GM18858 (cell line): Measurements from ENCODE around the gene PTER.

Experiments
- ATAC-seq: cut with Tn5 transposase; IDR thresholded peaks from one replicate; pipeline ENCODE4 v1.9.1; 2021; ENCODE audit not compliant: unreplicated experiment

PTER gene

DNA sequence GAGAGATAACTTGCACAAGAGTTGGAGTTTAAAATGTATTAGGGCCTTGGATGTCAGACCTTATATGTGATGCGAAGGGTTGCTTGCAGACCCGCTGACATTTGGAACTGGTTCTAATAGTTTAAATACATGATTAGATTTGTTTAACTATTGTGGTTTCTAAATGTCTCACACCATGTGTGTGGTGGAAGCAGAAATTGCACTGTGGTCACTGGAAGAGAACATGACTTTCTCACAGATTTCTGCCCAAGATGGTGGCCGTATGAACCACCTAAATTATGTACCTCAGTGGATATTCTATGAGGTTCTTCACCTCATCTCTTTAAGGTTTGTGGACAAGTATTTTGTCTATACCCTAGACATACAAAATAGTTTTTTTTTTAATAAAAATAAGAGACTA lies 93.0 kb downstream of the PTER start:
- ATAC-seq = no peak

DNA sequence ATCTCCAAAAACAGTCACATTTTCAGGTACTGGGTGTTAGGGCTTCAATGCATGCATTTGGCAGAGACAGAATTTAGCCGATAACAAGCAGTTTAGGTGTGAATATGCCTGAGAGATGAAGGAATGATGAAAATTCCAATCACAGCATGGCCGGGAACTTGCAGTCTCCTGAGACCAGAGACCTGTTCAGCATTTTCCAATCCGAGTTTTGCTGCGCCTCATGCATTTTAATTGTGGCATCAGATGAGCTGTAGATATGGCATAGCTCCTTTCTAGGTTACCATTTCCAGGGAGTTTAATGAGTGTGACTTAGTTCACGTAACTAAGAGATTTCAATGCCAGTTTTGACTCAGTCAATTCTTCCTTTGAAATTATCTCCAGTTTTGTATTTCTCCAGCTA lies 99.3 kb downstream of the PTER start:
- ATAC-seq = no peak

DNA sequence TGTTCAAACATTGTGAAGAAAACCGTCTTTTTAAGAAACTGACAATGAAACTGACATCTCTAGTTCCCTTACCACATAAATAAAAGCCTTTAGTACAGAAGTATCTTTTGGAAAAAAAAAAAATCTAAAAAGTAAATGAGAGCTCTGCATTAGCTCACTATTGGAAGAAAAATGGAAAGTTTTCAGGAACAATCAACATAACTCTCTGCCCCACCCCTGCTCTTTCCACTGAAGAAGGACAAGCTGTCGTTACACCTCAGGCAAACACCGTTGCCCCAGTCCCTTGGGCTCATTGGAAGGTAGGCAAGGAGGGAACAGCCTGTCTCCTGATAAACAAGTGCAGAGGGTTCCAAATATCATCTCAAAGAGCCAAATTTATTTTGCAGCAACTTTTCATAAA lies 107.3 kb downstream of the PTER start:
- ATAC-seq = no peak

DNA sequence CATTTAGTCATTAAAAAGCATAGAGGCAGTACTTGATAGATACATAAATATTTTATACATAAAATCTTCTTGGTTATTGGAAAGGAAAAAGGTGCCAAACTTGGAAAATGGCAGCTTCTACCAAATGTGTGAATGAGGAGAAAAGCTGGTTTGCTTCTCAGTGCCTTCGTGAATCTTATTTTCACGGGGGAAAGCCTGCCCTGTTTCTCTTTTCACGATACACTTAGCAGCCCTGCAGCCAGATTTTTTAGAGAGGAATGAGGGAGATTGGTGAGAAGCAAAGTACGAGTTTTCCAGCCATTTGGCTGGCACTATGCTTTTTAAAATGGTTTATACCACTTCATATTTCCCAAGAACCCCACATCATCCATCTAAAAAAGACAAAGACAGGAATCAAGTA lies 107.8 kb downstream of the PTER start:
- no peak for ATAC-seq

DNA sequence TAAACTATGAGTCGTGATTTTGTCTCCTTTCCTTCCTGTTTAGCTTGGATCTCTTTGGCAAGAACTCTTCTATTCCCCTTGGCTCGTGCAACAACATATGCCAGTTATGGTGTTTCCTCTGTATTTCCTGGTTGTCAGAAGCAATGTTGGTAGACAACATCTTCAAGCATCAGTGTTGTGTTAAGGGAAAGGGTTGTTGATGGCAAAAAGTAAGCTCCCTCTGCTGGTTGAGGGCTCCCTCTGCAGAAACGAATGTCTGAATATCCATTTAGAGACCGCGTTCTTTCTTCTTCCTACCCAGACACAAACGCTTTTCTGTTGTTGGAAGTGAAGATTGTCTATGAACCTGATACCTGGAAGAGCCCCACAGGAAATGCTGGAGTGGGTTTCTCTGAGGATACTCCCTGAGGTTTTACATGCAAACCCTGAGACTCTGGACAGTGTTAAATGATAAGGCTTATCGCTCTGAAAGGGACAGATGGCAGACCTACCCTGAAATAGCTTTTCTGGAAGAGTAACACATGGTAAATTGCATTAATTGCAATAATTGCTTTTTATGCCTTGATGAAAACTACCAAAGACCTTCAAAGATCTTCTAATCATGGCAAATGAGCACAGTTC lies 108.4 kb downstream of the PTER start:
- ATAC-seq = peak; percentile 68

DNA sequence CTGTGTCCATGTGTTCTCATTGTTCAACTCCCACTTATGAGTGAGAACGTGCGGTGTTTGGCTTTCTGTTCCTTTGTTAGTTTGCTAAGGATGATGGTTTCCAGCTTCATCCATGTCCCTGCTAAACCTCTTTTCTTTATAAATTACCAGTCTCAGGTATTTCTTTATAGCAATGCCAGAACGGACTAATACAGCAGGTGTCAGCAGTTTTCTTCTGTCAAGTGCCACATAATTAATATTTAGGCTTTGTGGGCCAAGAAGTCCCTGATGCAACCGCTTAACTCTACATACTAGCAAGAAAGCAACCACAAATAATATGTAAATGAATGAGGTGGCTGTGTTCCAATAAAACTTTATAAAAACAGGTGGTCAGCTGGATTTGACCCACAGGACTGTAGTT lies 111.2 kb downstream of the PTER start:
- no peak for ATAC-seq

DNA sequence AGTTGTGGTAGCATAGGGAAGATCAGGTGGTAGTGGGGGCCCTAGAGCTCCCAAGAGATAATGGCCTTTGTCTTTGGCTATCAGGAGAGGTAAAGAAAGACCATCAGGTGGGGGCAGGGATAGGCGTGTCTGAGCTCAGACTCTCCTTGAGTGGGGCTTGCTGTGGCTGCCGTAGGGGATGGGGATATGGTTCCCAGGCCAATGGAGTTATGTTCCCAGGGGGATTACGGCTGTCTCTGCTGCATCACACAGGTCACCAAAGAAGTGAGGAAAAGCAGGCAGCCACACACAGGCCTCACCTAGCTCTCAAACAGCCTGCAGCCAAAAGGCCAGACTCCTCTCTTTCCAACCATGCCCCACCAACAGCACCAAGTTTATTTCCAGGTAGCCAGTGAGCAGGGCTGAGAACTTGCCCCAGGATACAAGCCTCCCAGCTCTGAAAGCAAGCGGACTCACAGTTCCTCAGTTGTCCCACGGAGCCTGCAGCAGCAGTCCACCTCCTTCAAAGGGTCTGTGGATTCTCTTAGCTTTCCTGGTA lies 122.5 kb downstream of the PTER start:
- ATAC-seq = no peak

DNA sequence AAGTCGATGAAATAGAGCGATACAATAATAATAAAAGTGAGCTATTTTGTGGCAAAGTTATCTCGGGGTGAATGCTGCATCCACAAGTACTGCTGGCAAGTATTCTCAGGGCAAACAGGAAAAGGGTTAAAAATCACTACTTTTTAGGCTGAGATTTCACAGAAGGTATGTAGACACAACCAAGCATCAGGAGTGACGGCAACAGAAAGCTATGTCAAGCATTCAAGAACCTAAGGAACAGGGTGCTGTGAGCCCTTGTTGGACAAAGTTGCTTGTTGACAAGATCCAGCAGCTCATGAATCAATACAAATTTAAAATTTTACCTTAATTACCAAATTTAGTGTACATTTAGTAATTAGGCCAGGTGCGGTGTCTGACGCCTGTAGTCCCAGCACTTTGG lies 126.1 kb downstream of the PTER start:
- ATAC-seq = no peak
